Bronchial epithelial cell (primary cell): ENCODE measurements around the gene CPLX1. TPM values are rescaled to one million over a fixed set of nuclear protein-coding genes. Genes with fewer than 3 reads are reported as not detected.

Source experiments
- DNase-seq: peaks from one replicate; pipeline ENCODE4 v3.0.0-alpha.2; 2010; ENCODE audit warnings: low read depth
- FAIRE-seq: peaks from 2 replicates; lab custom pipeline; 2011; peaks lifted over from hg19 to GRCh38; lab: Jason Lieb, UNC
- H3K27me3 ChIP-seq: 2 replicates; pipeline ENCODE4 v1.5.1; 2011; ENCODE audit warnings: low read length; ENCODE audit not compliant: control insufficient read depth, insufficient read depth
- H3K36me3 ChIP-seq: 2 replicates; pipeline ENCODE4 v1.5.1; 2011; ENCODE audit warnings: low read length; ENCODE audit not compliant: control insufficient read depth, insufficient read depth
- H3K4me3 ChIP-seq: 2 replicates; pipeline ENCODE4 v1.5.1; 2011; ENCODE audit warnings: mild to moderate bottlenecking, low read depth, low read length, control low read depth
- total RNA-seq: library from RNA; depleted of rRNA; stranded (reverse); fragments of >200 nt; gene quantifications from 2 replicates; pipeline ENCODE4 v1.2.1, GENCODE V29; 2014
- TF ChIP-seq, protein P1 (sequence below): IDR thresholded peaks from 2 replicates; pipeline ENCODE4 v1.5.1; 2011; ENCODE audit warnings: mild to moderate bottlenecking, moderate library complexity, low read length, control low read depth, inconsistent platforms; ENCODE audit not compliant: insufficient read depth, severe bottlenecking

Gene CPLX1
- total RNA-seq, 1 donor from 2014 or later, result not detected

GRCh38 chr4:821181-821591 lies 4.7 kb downstream of the CPLX1 start:
- no peak for DNase-seq
- no peak overlapping the region for H3K4me3 ChIP-seq
- FAIRE-seq, result no peak
- peaks cover 23% of the 10 kb centered on the region for H3K27me3 ChIP-seq
- no peaks in the 10 kb centered on the region for H3K36me3 ChIP-seq
- TF ChIP-seq, protein P1, sequence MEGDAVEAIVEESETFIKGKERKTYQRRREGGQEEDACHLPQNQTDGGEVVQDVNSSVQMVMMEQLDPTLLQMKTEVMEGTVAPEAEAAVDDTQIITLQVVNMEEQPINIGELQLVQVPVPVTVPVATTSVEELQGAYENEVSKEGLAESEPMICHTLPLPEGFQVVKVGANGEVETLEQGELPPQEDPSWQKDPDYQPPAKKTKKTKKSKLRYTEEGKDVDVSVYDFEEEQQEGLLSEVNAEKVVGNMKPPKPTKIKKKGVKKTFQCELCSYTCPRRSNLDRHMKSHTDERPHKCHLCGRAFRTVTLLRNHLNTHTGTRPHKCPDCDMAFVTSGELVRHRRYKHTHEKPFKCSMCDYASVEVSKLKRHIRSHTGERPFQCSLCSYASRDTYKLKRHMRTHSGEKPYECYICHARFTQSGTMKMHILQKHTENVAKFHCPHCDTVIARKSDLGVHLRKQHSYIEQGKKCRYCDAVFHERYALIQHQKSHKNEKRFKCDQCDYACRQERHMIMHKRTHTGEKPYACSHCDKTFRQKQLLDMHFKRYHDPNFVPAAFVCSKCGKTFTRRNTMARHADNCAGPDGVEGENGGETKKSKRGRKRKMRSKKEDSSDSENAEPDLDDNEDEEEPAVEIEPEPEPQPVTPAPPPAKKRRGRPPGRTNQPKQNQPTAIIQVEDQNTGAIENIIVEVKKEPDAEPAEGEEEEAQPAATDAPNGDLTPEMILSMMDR, result no peak

- no peak for DNase-seq
- FAIRE-seq, result no peak
- Histone ChIP-seq H3K4me3 (no peak overlapping the region), H3K36me3 (no peaks in the 10 kb centered on the region), H3K27me3 (peaks cover 25% of the 10 kb centered on the region)
- TF ChIP-seq, protein P1, result no peak
Observed at GRCh38 chr4:820230-821172, 5.4 kb downstream of the CPLX1 start.

GRCh38 chr4:819401-820229 lies 6.3 kb downstream of the CPLX1 start:
- peaks cover 21% of the 10 kb centered on the region for H3K27me3 ChIP-seq
- H3K4me3 ChIP-seq, result no peak overlapping the region
- H3K36me3 ChIP-seq, result no peaks in the 10 kb centered on the region
- DNase-seq (no peak), FAIRE-seq (no peak)
- TF ChIP-seq, protein P1, result no peak

- no peak for DNase-seq
- no peak overlapping the region for H3K4me3 ChIP-seq
- H3K27me3 ChIP-seq, result peaks cover 24% of the 10 kb centered on the region
- TF ChIP-seq, protein P1, result no peak
- H3K36me3 ChIP-seq, result no peaks in the 10 kb centered on the region
- FAIRE-seq, result peak; percentile 43
Observed at GRCh38 chr4:818106-818921, 7.6 kb downstream of the CPLX1 start.

DNA sequence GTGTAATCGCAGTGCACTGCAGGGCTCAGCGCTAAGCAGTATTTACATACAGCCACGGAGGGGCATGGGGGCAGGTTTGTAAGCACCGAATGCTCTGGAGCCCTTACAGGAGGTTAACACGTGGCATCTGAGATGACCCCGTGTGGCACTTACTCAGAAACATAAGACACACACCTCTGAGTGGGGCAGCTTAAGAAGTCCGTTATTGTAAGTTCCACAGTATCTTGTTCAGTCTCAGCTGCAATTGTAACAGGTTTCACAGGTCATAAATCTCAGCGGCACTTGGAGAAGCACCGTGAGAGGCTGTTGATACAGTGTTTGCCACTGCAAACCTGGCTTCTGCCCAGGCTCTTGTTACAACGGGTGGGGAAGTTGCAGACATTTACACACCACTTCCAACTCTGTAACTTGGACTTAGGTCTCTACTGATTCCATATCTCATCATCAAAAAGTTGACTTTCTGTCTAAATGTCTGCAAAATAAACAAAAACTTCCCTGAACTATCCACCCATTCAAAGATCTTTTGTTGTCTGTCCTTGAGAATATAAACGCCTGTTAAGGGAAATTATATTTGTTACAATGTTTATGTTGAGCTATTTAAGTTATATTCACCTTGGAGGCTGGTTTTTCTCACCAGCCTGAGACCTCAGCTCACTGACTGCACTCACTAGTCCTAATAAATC lies 10.3 kb downstream of the CPLX1 start:
- peaks cover 21% of the 10 kb centered on the region for H3K27me3 ChIP-seq
- FAIRE-seq (no peak), DNase-seq (no peak)
- TF ChIP-seq, protein P1, result no peak
- no peaks in the 10 kb centered on the region for H3K36me3 ChIP-seq
- no peak overlapping the region for H3K4me3 ChIP-seq
